GM19043 (cell line): ENCODE measurements around the gene DTNBP1.
"Not testable (repeated sequence)": the region's sequence is repeated elsewhere in the genome, so short reads cannot be mapped to it uniquely, and the experiment has no call there.

Experiments
- ATAC-seq: cut with Tn5 transposase; IDR thresholded peaks from one replicate; pipeline ENCODE4 v1.9.1; 2021; ENCODE audit warnings: low read depth; ENCODE audit not compliant: unreplicated experiment

Gene DTNBP1

GRCh38 chr6:15569035-15569995 is 93.5 kb downstream of the DTNBP1 start:
- no peak for ATAC-seq

- ATAC-seq, result no peak
Measured at GRCh38 chr6:15562977-15563376, 99.9 kb downstream of the DTNBP1 start.

- ATAC-seq, result no peak
Measured at GRCh38 chr6:15561447-15562199, 101.2 kb downstream of the DTNBP1 start.

GRCh38 chr6:15560713-15561112 is 102.1 kb downstream of the DTNBP1 start:
- ATAC-seq, result no peak

- no peak for ATAC-seq
Measured at GRCh38 chr6:15557174-15557573, 105.7 kb downstream of the DTNBP1 start.

DNA sequence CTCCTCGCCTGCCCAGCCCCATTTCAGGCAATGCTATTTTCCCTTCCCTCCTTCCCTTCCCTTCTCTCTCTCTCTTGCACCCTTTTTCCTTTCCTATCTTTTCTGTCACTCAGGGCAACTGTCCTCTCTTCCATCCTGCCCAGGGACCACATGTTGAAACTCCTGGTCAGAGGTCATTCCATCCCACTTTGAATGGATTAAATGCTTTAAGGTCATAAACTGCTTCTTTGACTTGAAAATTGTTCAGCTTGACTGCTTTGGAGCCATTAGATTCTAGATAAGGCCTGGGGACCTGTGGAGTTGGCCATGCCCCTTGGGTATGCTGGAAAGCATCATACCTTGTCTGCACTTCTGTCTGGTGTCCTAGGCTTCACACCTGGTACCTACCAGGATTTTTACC is 106.1 kb downstream of the DTNBP1 start:
- ATAC-seq, result no peak

DNA sequence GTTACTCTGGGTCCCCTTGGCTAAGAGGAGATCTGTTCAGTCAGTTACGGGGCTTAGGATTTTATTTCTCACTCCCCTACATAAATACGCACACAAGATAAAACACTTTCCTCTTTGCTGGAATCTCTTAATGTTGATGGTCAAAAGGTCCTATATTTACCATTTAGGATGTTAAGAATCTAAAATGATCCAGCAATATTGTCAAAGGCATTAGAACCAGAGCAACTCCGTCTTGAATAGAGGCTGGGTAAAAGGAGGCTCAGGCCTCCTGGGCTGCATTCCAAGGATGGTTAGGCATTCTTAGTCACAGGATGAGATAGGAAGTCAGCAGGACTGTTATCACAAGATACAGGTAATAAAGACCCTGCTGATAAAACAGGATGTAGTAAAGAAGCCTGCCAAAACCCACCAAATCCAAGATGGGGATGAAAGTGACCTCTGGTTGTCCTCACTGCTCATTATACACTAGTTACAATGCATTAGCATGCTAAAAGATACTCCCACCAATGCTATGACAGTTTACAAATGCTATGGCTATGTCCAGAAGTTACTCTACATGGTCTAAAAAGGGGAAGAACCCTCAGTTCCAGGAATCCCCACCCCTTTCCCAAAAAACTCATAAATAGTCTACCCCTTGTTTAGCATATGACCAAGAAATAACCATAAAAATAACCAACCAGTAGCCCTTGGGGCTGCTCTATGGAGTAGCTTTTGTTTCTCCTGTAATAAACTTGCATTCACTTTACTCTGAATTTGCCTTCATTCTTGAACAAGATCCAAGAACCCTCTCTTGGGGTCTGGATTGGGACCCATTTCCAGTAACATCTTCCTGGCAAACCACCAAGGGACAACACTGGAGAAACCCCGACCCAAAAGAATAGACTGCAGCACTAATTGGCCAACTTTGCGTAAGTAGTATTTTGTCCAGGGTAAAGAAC is 107.5 kb downstream of the DTNBP1 start:
- ATAC-seq, result no peak

- ATAC-seq, result no peak
Measured at GRCh38 chr6:15554728-15555100, 108.1 kb downstream of the DTNBP1 start.

DNA sequence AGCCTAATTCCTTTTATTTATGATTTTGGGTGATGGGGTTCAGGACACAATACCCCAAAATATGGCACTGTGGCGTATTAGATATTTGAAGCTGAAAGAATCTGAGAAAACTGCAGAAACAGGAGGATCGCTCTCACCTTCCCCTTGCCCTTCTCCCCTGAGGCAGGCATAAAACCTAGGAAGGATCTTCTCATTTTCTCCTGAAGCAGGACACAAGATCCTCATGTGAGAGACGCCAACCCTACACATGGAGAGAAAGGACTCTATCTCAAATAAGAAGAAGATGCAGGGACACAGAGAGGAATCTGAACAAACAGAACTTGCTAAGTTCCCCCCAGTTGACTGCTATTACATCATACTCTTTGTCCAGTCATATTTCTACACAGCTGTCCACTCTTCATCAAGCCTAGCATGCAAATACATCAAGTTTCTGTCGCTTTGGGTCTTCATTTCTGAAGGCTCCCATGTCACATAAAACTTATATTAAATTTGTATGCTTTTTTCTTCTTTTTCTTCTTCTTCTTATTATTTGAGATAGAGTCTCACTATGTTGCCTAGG is 109.0 kb downstream of the DTNBP1 start:
- no peak for ATAC-seq

- ATAC-seq, result no peak
Measured at GRCh38 chr6:15553031-15553430, 109.8 kb downstream of the DTNBP1 start.

DNA sequence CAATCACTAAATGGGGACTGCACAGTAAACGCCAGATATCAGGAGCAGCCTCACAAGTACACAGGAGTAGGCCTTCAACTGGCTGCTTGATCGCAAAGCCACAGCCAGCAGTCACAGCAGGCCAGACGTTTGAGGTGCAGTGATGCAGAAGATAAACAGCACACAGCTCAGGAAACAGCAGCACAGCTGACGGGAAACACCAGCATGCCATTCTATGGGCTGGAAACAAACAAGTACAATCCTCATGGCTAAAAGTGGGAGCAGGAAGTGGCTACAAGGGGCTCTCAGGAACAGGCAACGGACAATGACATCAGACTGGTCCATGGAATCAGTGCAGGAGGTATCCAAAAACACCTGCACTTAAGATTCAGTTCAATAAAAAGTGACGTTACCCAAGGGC is 111.0 kb downstream of the DTNBP1 start:
- no peak for ATAC-seq

DNA sequence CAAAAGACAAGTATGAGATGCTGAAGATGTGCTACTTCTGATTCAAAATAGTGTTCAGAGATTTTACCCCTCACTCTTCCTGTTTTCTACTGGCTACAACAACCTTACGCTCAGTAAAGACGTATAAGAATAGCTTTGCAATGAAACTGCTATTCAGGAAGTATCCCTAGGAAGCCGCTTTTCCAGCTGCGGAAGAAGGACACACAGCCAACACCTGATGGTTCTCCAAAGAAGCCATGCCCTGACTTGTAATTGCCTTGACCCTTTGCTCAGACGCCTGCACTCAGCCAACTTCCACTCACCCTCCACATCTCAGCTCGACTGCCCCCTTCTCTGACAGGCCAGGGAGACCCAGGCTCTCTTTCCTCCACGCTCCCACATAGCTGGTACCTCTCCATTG is 111.6 kb downstream of the DTNBP1 start:
- ATAC-seq, result no peak

GRCh38 chr6:15550546-15551123 is 112.2 kb downstream of the DTNBP1 start:
- no peak for ATAC-seq

DNA sequence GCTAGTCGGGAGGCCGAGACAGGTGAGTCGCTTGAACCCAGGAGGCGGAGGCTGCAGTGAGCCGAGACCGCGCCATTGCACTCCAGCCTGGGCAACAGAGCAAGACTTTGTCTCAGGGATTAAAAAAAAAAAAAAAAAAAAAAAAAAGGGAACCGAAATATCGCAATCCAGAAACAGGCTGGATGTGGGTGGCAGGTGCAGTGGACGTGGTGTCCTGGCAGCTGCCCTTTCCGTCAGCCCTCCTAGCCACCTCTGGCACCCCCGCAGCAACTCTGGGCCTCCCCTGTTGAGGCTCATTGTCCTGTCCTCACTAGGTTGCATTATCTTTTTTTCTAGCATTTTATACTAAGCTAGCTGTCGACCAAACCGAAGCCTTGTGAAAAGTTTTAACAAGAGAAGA is 113.5 kb downstream of the DTNBP1 start:
- no peak for ATAC-seq

DNA sequence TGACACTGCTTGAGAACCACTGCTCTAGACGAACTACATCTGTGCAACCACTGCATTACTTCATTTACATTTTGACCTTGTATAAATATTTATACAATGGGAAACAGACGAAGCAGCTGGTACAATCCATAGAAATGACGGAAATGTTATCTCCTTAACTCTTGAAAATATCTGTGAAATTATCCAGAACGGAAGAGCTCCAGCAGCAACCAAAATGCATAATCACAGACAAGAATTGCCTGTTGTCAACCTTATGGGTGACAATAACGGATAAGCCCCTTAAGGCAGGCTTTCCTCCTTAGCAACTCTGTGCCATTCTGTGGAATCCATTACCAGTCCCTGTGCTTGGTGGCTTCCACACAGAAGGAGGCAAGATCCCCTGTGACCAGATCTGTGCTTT is 115.4 kb downstream of the DTNBP1 start:
- no peak for ATAC-seq

DNA sequence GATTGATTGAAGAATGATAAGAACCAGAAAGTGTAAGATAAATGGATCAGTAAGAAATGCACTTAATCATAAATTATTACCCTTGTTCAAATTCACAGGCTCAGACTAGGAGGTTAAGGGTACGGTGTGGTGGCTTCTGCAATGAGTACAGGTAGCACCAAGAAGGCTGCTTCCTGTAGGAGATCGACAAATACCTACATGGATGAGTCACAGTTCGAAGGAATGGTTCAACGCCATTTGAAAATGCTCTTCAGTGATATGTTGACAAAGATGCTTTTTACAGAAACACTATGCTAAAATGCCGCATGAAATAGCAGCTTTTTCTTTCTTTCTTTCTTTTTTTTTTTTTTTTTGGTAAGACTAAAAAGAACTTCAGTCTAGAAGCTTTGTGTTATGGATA is 116.2 kb downstream of the DTNBP1 start:
- ATAC-seq, result no peak

- ATAC-seq, result no peak
Measured at GRCh38 chr6:15544321-15544900, 118.4 kb downstream of the DTNBP1 start.

DNA sequence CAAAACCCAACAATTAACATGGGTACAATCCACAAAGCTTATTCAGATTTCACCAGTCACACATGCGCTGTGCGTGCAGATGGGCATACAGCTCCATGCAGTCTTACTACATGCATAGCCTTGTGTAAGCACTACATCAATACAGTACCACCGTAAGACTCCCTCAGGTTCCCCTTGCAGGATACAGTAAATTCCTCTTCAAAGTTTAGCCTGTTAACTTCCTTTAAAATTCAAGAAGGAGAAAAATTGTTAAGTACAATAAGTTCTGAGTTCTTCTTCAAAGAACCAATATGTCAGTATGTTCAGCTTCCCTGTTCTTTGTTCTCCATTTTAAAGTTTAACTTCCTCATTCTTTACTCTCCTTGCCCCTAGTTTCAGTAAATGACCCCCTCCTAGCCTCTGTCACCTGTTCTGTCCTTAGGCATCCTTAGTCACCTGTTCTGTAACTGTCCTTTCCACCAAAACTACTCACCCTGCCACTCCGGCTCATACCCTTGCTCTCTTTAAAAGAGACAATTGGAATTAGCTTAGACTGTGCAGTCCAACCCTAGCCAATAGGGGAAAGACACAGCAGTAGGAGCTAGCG is 119.4 kb downstream of the DTNBP1 start:
- not testable (repeated sequence) for ATAC-seq

- ATAC-seq, result no peak
Measured at GRCh38 chr6:15539722-15540270, 123.0 kb downstream of the DTNBP1 start.
